Measurements from ENCODE around the gene PLA2G3.

DNA sequence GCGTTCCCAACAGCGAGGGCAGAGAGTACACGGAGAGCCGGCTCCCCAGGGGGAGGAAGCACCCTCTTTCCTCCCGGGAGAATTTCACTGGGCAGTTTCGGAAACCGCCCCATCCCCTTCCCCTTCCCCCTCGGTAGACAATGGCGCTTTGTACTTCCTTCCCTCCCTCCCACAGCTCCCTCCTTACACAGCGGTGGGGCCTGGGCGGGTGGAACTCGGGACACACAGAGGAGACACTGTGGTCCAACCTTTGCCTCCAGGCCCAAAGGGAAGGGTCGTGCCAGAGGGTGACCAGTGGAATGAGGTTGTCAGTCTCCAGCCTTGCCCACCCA, 54.8 kb downstream of the PLA2G3 start:
- TF ChIP-seq, protein P1, sequence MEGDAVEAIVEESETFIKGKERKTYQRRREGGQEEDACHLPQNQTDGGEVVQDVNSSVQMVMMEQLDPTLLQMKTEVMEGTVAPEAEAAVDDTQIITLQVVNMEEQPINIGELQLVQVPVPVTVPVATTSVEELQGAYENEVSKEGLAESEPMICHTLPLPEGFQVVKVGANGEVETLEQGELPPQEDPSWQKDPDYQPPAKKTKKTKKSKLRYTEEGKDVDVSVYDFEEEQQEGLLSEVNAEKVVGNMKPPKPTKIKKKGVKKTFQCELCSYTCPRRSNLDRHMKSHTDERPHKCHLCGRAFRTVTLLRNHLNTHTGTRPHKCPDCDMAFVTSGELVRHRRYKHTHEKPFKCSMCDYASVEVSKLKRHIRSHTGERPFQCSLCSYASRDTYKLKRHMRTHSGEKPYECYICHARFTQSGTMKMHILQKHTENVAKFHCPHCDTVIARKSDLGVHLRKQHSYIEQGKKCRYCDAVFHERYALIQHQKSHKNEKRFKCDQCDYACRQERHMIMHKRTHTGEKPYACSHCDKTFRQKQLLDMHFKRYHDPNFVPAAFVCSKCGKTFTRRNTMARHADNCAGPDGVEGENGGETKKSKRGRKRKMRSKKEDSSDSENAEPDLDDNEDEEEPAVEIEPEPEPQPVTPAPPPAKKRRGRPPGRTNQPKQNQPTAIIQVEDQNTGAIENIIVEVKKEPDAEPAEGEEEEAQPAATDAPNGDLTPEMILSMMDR (IDR thresholded peaks at IDR 0.05), result no peak; the same call in 2 of the 3 replicates
- TF ChIP-seq MAZ (IDR thresholded peaks at IDR 0.05; ENCODE audit: borderline replicate concordance, low read depth, low read length), result no peak

Data from A549 (cell line).